HepG2 (cell line): ENCODE results near the gene PELI2. TPM values are rescaled to one million over a fixed set of nuclear protein-coding genes. Genes with fewer than 3 reads are reported as not detected.

Source experiments
- ATAC-seq: fragments of 200-7000 bp; cut with Tn5 transposase; 3 replicates; pipeline ENCODE4 v1.9.1; 2020; ENCODE audit warnings: mild to moderate bottlenecking, moderate library complexity
- BruUV-seq: library from RNA; stranded (reverse); fragments of 400-500 nt; replicated peaks from 2 replicates; lab custom pipeline; 2021; lab: Mats Ljungman, UMichigan
- CTCF ChIA-PET: fragments of 300-600 bp; formaldehyde crosslinking; extraction: SDS; loops from one replicate; lab custom pipeline; 2021; ENCODE audit warnings: low total read pairs, inconsistent platforms, low intra/inter-chr PET ratio; lab: Yijun Ruan, JAX
- POLR2A ChIA-PET: fragments of 350-600 bp; sonication (Branson Sonifier 250); formaldehyde crosslinking; loops from one replicate; lab custom pipeline; 2020; ENCODE audit warnings: antibody characterized with exemption, inconsistent platforms; lab: Yijun Ruan, JAX
- DNase-seq: peaks from one replicate; pipeline ENCODE4 v3.0.0-alpha.2; 2015; ENCODE audit warnings: low spot score
- FAIRE-seq: peaks from 3 replicates; lab custom pipeline; 2011; peaks lifted over from hg19 to GRCh38; lab: Jason Lieb, UNC
- H2AFZ ChIP-seq: one replicate; pipeline ENCODE4 v1.6.1; 2011; ENCODE audit warnings: low read length, inconsistent platforms
- H3K27ac ChIP-seq: fragments of 300-600 bp; 3 replicates; pipeline ENCODE4 v1.8.0; 2011; ENCODE audit warnings: mixed run types, mild to moderate bottlenecking, mixed read lengths, low read length, inconsistent platforms; ENCODE audit not compliant: insufficient read depth; ENCODE audit errors: extremely low read length
- H3K27me3 ChIP-seq, 2 experiments: fragments of 200-600 bp in 1 of 2; 2 replicates in 1 of 2; 3 replicates in 1 of 2; pipeline versions ENCODE4 v1.6.0 to v1.8.0; 2011; ENCODE audit warnings: low read length in 2 of 2, mild to moderate bottlenecking in 2 of 2, moderate library complexity in 2 of 2, inconsistent platforms in 1 of 2; ENCODE audit not compliant: insufficient read depth in 2 of 2, control insufficient read depth in 1 of 2
- H3K36me3 ChIP-seq, 2 experiments: fragments of 200-600 bp in 1 of 2; replicated peaks in 1 of 2; 2 replicates in 1 of 2; 3 replicates in 1 of 2; pipeline versions ENCODE4 v1.5.1 to v1.8.0; 2011; ENCODE audit warnings: low read length in 2 of 2, inconsistent platforms in 1 of 2; ENCODE audit not compliant: insufficient read depth in 2 of 2, control insufficient read depth in 1 of 2
- H3K4me1 ChIP-seq: 2 replicates; pipeline ENCODE4 v1.5.1; 2012; ENCODE audit warnings: low read length, inconsistent platforms; ENCODE audit not compliant: insufficient read depth
- H3K4me2 ChIP-seq: 2 replicates; pipeline ENCODE4 v1.6.0; 2011; ENCODE audit warnings: low read depth, low read length, inconsistent platforms
- H3K4me3 ChIP-seq, 3 experiments: fragments of 200-600 bp in 1 of 3; sonication (generic), shearing (Covaris generic) in 1 of 3; replicated peaks in 1 of 3; 2 replicates each; pipeline ENCODE4 v1.5.1; 2011 to 2016; ENCODE audit warnings: low read length in 3 of 3, inconsistent platforms in 2 of 3, low read depth in 2 of 3, mild to moderate bottlenecking in 2 of 3, control low read depth in 1 of 3, mixed read lengths in 1 of 3; ENCODE audit not compliant: insufficient read depth in 1 of 3
- H3K79me2 ChIP-seq: one replicate; pipeline ENCODE4 v1.6.1; 2011; ENCODE audit warnings: low read length, inconsistent platforms; ENCODE audit not compliant: insufficient read depth
- H3K9ac ChIP-seq: 2 replicates; pipeline ENCODE4 v1.6.0; 2011; ENCODE audit warnings: mild to moderate bottlenecking, low read depth, low read length, inconsistent platforms; ENCODE audit not compliant: insufficient read depth
- H3K9me3 ChIP-seq: 2 replicates; pipeline ENCODE4 v1.5.1; 2012; ENCODE audit warnings: mild to moderate bottlenecking, low read length
- H4K20me1 ChIP-seq: 2 replicates; pipeline ENCODE4 v1.6.0; 2011; ENCODE audit warnings: inconsistent platforms, mild to moderate bottlenecking, low read length, moderate library complexity; ENCODE audit not compliant: insufficient read depth
- CCAR2 ChIP-seq: fragments of 200-400 bp; formaldehyde crosslinking; optimal IDR thresholded peaks from 2 replicates; pipeline ENCODE3; 2018; ENCODE audit warnings: low read depth, mild to moderate bottlenecking, low read length, moderate library complexity
- HNRNPH1 ChIP-seq: fragments of 200-400 bp; formaldehyde crosslinking; optimal IDR thresholded peaks from 2 replicates; pipeline ENCODE3; 2017; ENCODE audit warnings: mild to moderate bottlenecking, low read depth, low read length
- PPARG ChIP-seq: conservative IDR thresholded peaks from 2 replicates; pipeline ENCODE4 v1.6.1; 2016; ENCODE audit warnings: missing biosample characterization, missing genetic modification reagents
- RARA ChIP-seq: IDR thresholded peaks from 2 replicates; pipeline ENCODE4 v1.6.1; 2016; ENCODE audit warnings: missing genetic modification reagents, missing compliant biosample characterization
- RORA ChIP-seq: sonication (generic); formaldehyde crosslinking; IDR thresholded peaks from 2 replicates; pipeline ENCODE4 v1.5.0; 2020; ENCODE audit warnings: mild to moderate bottlenecking, missing genetic modification reagents, moderate library complexity
- ZC3H4 ChIP-seq: sonication (generic); formaldehyde crosslinking; IDR thresholded peaks from 2 replicates; pipeline ENCODE4 v1.4.0; 2020; ENCODE audit warnings: missing genetic modification reagents, borderline replicate concordance
- ZFAT ChIP-seq: sonication (generic); formaldehyde crosslinking; conservative IDR thresholded peaks from 2 replicates; pipeline ENCODE4 v1.8.1; 2023; ENCODE audit warnings: missing genetic modification reagents, inconsistent platforms
- ZNF460 ChIP-seq: sonication (generic); formaldehyde crosslinking; IDR thresholded peaks from 2 replicates; pipeline ENCODE4 v1.5.1; 2020; ENCODE audit warnings: missing genetic modification reagents, mild to moderate bottlenecking, borderline replicate concordance
- ZNF766 ChIP-seq: sonication (generic); formaldehyde crosslinking; IDR thresholded peaks from 2 replicates; pipeline ENCODE4 v1.5.0; 2020; ENCODE audit warnings: missing genetic modification reagents, borderline replicate concordance
- ZNF776 ChIP-seq: sonication (generic); formaldehyde crosslinking; IDR thresholded peaks from 2 replicates; pipeline ENCODE4 v1.4.0; 2020; ENCODE audit warnings: mild to moderate bottlenecking, missing genetic modification reagents
- WGBS: methylation state at CpG from one replicate; pipeline ENCODE4 v1.1.6; 2017; ENCODE audit warnings: low lambda C conversion rate; 5-methylcytosine and 5-hydroxymethylcytosine counted together
- in situ Hi-C: cut with HindIII; loops from 2 replicates; pipeline ENCODE4 v1.10.0; 2017; ENCODE audit warnings: low pct_unique_long_range_greater_than_20kb; ENCODE audit not compliant: extremely low pct_ligation_motif_present
- intact Hi-C: fragments of 100-400 bp; cut with micrococcal nuclease; formaldehyde crosslinking; loops from one replicate; pipeline ENCODE4 v1.10.0; 2022; ENCODE audit not compliant: unreplicated experiment
- polyA plus RNA-seq, 8 experiments: library from polyadenylated mRNA; depleted of rRNA in 3 of 8; stranded (reverse) in 7 of 8; unstranded in 1 of 8; fragments of >200 nt; fragmentation: Illumina TruSeq in 4 of 8; extraction: Trizol in 4 of 8; gene quantifications; 2 replicates each; pipeline versions ENCODE4 v1.2.1 to v1.2.3, GENCODE V29; 2011 to 2016; ENCODE audit warnings: low read depth in 4 of 8, missing spikeins in 1 of 8, mixed read lengths in 1 of 8; ENCODE audit not compliant: insufficient read depth in 1 of 8
- total RNA-seq, 5 experiments: library from RNA; depleted of rRNA; stranded (reverse); fragments of >200 nt; fragmentation: Illumina TruSeq; extraction: Trizol; gene quantifications; 2 replicates each; pipeline ENCODE4 v1.2.3, GENCODE V29; 2016; ENCODE audit warnings: low read depth in 1 of 5
- TF ChIP-seq, protein P1 (sequence below): sonication (generic); formaldehyde crosslinking; IDR thresholded peaks from 2 replicates; pipeline ENCODE4 v1.4.0; 2020; ENCODE audit warnings: mild to moderate bottlenecking, missing genetic modification reagents, borderline replicate concordance

PELI2 gene
- total and polyA plus RNA-seq, 2 of the 13 experiments (the other 11 are each of a cell fraction or from before 2014, with no cell fraction given) = 0.07 TPM; not detected in 1

DNA sequence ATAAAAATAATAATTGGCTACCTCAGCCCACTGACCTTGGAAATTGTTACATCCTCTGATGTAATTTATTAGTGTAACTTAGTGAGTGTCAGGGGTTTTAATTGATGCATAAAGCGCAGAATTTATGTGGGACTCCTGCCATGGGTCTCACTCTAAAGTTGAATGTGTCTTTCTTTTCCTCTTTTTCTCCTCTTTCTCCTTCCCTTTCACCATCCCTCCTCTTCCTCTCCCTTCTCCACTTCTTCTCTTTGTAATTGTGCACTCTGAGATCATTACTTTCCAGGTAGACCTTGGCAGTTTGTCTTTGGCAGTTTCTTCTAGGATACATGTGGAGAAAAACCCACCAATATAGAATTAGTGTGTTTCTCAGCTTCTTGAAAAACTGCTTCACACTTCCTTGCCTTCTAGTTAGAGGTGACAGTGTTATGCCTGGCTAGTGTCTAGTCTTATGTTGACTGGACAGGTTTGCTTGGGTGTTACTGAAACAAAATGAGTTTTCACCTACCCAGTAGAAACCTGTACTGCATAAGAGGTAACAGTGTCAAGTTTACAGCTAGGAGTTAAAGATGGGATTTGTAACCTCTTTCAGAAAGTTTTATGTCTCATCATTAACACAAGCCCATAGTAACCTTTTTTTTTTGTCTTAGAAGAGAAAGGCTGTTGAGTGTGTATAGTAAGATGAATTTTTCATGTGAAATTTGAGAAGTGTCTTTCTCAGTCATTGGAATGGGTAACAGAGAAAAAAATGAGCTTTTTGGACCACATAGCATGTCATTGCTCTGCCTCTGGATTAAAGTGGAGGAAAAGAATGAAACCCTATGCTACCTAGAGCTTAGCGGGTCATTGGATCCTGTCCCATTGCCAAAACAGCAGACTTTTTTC is 18.6 kb downstream of the PELI2 start:
- Histone ChIP-seq H4K20me1 (no peaks in the 10 kb centered on the region), H3K36me3 (no peaks in the 10 kb centered on the region), H3K9me3 (no peaks in the 10 kb centered on the region), H3K4me2 (no peak overlapping the region), H3K27ac (no peak overlapping the region), H3K4me1 (no peaks in the 10 kb centered on the region), H3K4me3 (no peak overlapping the region), H3K27me3 (peaks cover 0 to 10% of the 10 kb centered on the region in 2 experiments; a peak in 3 of 5 replicates), H2AFZ (no peak overlapping the region), H3K79me2 (no peaks in the 10 kb centered on the region), H3K9ac (no peak overlapping the region)
- ChIA-PET CTCF (no interaction called here), POLR2A (no interaction called here)
- ATAC-seq (no peak), DNase-seq (no peak), FAIRE-seq (no peak)
- intact Hi-C loops (no loop called here), in situ Hi-C loops (no loop called here)
- TF ChIP-seq, protein P1, sequence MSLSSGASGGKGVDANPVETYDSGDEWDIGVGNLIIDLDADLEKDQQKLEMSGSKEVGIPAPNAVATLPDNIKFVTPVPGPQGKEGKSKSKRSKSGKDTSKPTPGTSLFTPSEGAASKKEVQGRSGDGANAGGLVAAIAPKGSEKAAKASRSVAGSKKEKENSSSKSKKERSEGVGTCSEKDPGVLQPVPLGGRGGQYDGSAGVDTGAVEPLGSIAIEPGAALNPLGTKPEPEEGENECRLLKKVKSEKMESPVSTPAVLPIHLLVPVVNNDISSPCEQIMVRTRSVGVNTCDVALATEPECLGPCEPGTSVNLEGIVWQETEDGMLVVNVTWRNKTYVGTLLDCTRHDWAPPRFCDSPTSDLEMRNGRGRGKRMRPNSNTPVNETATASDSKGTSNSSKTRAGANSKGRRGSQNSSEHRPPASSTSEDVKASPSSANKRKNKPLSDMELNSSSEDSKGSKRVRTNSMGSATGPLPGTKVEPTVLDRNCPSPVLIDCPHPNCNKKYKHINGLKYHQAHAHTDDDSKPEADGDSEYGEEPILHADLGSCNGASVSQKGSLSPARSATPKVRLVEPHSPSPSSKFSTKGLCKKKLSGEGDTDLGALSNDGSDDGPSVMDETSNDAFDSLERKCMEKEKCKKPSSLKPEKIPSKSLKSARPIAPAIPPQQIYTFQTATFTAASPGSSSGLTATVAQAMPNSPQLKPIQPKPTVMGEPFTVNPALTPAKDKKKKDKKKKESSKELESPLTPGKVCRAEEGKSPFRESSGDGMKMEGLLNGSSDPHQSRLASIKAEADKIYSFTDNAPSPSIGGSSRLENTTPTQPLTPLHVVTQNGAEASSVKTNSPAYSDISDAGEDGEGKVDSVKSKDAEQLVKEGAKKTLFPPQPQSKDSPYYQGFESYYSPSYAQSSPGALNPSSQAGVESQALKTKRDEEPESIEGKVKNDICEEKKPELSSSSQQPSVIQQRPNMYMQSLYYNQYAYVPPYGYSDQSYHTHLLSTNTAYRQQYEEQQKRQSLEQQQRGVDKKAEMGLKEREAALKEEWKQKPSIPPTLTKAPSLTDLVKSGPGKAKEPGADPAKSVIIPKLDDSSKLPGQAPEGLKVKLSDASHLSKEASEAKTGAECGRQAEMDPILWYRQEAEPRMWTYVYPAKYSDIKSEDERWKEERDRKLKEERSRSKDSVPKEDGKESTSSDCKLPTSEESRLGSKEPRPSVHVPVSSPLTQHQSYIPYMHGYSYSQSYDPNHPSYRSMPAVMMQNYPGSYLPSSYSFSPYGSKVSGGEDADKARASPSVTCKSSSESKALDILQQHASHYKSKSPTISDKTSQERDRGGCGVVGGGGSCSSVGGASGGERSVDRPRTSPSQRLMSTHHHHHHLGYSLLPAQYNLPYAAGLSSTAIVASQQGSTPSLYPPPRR = no peak
- TF ChIP-seq RORA (CRISPR knock-in tag) (no peak), CCAR2 (no peak), RARA (CRISPR knock-in tag) (no peak), ZFAT (CRISPR knock-in tag) (no peak), PPARG (CRISPR knock-in tag) (no peak), ZNF776 (CRISPR knock-in tag) (no peak), HNRNPH1 (no peak), ZNF460 (CRISPR knock-in tag) (no peak), ZC3H4 (CRISPR knock-in tag) (no peak), ZNF766 (no peak)
- no TSS peak for BruUV-seq
- WGBS = 1% methylated on average over 2 of the region's 2 CpGs
